Astrocyte (in vitro differentiated cells and primary cell): ENCODE data around the gene HS3ST3A1.

ENCODE experiments used
- EZH2 ChIP-seq: IDR thresholded peaks from 2 replicates; pipeline ENCODE4 v1.6.1; 2012; ENCODE audit warnings: mild to moderate bottlenecking, low read length, inconsistent platforms; ENCODE audit not compliant: insufficient read depth
- TF ChIP-seq, protein P1 (sequence below): IDR thresholded peaks from 2 replicates; pipeline ENCODE4 v1.5.1; 2011; ENCODE audit warnings: low read depth, mild to moderate bottlenecking, inconsistent platforms, low read length, moderate library complexity; ENCODE audit not compliant: insufficient read depth

DNA sequence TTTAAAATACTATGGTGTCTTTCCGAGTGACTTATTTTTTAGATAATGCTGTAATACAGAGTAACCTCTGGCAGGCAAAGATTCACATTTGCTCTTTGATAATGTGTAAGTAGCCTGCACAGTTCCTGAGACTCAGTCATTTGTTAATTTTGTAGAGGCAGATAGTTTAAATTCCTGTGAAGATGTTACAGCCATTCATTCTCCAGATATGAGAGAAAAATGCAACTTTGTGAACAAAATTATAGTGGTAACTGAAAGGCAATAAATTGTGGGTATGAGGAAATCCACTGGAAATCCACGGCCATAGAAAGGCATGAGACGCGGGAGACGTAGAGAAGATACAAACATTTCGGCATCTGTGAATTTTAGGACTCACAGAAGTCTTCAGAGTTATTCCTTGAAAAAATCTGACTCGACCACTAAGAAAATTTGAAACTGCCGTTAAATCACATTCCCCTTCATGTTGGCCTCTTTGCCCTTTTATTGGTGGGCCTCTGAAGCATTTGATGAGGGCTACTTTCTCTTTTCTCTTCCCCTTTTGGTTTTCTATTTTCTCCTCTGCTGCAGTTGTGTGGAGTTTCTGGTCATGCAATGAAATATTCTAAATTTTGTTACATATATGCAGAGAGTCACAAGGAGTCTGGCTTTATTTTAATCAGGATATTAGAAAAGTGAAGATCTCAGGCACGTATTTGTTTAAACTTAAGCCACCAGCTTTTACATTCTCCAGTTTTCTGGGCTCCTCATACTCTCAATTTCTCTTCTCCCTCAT, 18.8 kb downstream of the HS3ST3A1 start:
- TF ChIP-seq, protein P1, sequence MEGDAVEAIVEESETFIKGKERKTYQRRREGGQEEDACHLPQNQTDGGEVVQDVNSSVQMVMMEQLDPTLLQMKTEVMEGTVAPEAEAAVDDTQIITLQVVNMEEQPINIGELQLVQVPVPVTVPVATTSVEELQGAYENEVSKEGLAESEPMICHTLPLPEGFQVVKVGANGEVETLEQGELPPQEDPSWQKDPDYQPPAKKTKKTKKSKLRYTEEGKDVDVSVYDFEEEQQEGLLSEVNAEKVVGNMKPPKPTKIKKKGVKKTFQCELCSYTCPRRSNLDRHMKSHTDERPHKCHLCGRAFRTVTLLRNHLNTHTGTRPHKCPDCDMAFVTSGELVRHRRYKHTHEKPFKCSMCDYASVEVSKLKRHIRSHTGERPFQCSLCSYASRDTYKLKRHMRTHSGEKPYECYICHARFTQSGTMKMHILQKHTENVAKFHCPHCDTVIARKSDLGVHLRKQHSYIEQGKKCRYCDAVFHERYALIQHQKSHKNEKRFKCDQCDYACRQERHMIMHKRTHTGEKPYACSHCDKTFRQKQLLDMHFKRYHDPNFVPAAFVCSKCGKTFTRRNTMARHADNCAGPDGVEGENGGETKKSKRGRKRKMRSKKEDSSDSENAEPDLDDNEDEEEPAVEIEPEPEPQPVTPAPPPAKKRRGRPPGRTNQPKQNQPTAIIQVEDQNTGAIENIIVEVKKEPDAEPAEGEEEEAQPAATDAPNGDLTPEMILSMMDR = no peak
- TF ChIP-seq EZH2 = no peak
